ENCODE data around the gene WDFY2.
"Not testable (repeated sequence)": the region's sequence is repeated elsewhere in the genome, so short reads cannot be mapped to it uniquely, and the experiment has no call there.

Gene WDFY2

GRCh38 chr13:51590971-51591627, 6.8 kb downstream of the WDFY2 start:
- TF ChIP-seq CTCF (conservative IDR thresholded peaks at IDR 0.05; ENCODE audit: low read length): peak; percentile 24; the same call in 1 of the 2 replicates
- H3K4me3 ChIP-seq (ENCODE audit: low read length): peak overlapping the region; percentile 21; the same call in 1 of the 2 replicates
- peak; percentile 99 for DNase-seq (ENCODE audit: low read depth)

- not testable (repeated sequence) for H3K4me3 ChIP-seq (ENCODE audit: low read length); DNase-seq (ENCODE audit: low read depth)
Observed at GRCh38 chr13:51591938-51592337, 7.7 kb downstream of the WDFY2 start.

- no peak for TF ChIP-seq CTCF (conservative IDR thresholded peaks at IDR 0.05; ENCODE audit: low read length)
- no peak overlapping the region for H3K4me3 ChIP-seq (ENCODE audit: low read length)
- DNase-seq (ENCODE audit: low read depth): no peak
Observed at GRCh38 chr13:51594432-51594831, 10.2 kb downstream of the WDFY2 start.

- no peak overlapping the region for H3K4me3 ChIP-seq (ENCODE audit: low read length)
- no peak for DNase-seq (ENCODE audit: low read depth)
Observed at GRCh38 chr13:51595416-51595815, 11.2 kb downstream of the WDFY2 start.

GRCh38 chr13:51596541-51596940, 12.3 kb downstream of the WDFY2 start:
- H3K4me3 ChIP-seq (ENCODE audit: low read length): no peak overlapping the region
- TF ChIP-seq CTCF (conservative IDR thresholded peaks at IDR 0.05; ENCODE audit: low read length): no peak
- no peak for DNase-seq (ENCODE audit: low read depth)

More at GRCh38 chr13:51595416-51595815, 11.2 kb downstream of the WDFY2 start:
- no peak for TF ChIP-seq CTCF (conservative IDR thresholded peaks at IDR 0.05; ENCODE audit: low read length)

GRCh38 chr13:51599444-51600176, 15.3 kb downstream of the WDFY2 start:
- peak; percentile 18; the same call in 1 of the 2 replicates for TF ChIP-seq CTCF (conservative IDR thresholded peaks at IDR 0.05; ENCODE audit: low read length)
- H3K4me3 ChIP-seq (ENCODE audit: low read length): no peak overlapping the region
- no peak for DNase-seq (ENCODE audit: low read depth)

- DNase-seq (ENCODE audit: low read depth): no peak
- TF ChIP-seq CTCF (conservative IDR thresholded peaks at IDR 0.05; ENCODE audit: low read length): no peak
- no peak overlapping the region for H3K4me3 ChIP-seq (ENCODE audit: low read length)
Observed at GRCh38 chr13:51600703-51601102, 16.4 kb downstream of the WDFY2 start.

All from AG10803 (cell line).